HCT116 (cell line): ENCODE measurements around the gene GARIN5A. TPM values are rescaled to one million over a fixed set of nuclear protein-coding genes. Genes with fewer than 3 reads are reported as not detected.
"Not testable (repeated sequence)": the region's sequence is repeated elsewhere in the genome, so short reads cannot be mapped to it uniquely, and the experiment has no call there.

Experiments
- ATAC-seq: fragments of 200-7000 bp; cut with Tn5 transposase; 2 replicates; pipeline ENCODE4 v1.9.1; 2020; ENCODE audit warnings: mild to moderate bottlenecking, moderate library complexity
- BruUV-seq: library from RNA; stranded (reverse); fragments of 400-500 nt; replicated peaks from 2 replicates; lab custom pipeline; 2021; lab: Mats Ljungman, UMichigan
- CTCF ChIA-PET: fragments of 300-600 bp; sonication (Branson Sonifier 250); formaldehyde crosslinking; loops from one replicate; lab custom pipeline; 2021; ENCODE audit warnings: antibody characterized with exemption; lab: Charles Lee
- POLR2A ChIA-PET: fragments of 300-600, 350-600 bp; sonication (Branson Sonifier 250); formaldehyde crosslinking; loops from one replicate; lab custom pipeline; 2021; ENCODE audit warnings: antibody characterized with exemption; lab: Charles Lee
- RAD21 ChIA-PET, 2 experiments: fragments of 300-600 bp; sonication (Branson Sonifier 250); formaldehyde crosslinking; loops; one replicate each; lab custom pipeline; 2023; ENCODE audit warnings: low total read pairs in 2 of 2; ENCODE audit not compliant: uncharacterized antibody in 2 of 2, unreplicated experiment in 2 of 2, low non-redundant PET in 1 of 2; lab: Charles Lee
- DNase-seq: peaks from one replicate; pipeline ENCODE4 v3.0.0-alpha.2; 2010; ENCODE audit warnings: low read depth, low spot score
- H2AFZ ChIP-seq: fragments of 200-600 bp; shearing (Covaris generic), sonication (generic); 2 replicates; pipeline ENCODE4 v1.6.1; 2017; ENCODE audit warnings: low read depth, mixed run types, mixed read lengths, antibody characterized with exemption, low read length; ENCODE audit not compliant: poor library complexity, severe bottlenecking
- H3K27ac ChIP-seq: 2 replicates; pipeline ENCODE4 v1.5.1; 2012; ENCODE audit warnings: low read depth, low read length
- H3K27me3 ChIP-seq: fragments of 200-600 bp; sonication (generic); 2 replicates; pipeline ENCODE4 v1.6.1; 2016; ENCODE audit warnings: mixed run types, low read length, mixed read lengths; ENCODE audit not compliant: insufficient read depth
- H3K36me3 ChIP-seq, 2 experiments: fragments of 200-500 bp in 1 of 2; fragments of 200-600 bp in 1 of 2; sonication (Bioruptor generic) in 1 of 2; sonication (generic) in 1 of 2; 2 replicates each; pipeline versions ENCODE4 v1.5.1 to v1.6.1; 2014 to 2016; ENCODE audit warnings: low read length in 2 of 2, inconsistent platforms in 1 of 2, mixed read lengths in 1 of 2, mixed run types in 1 of 2; ENCODE audit not compliant: insufficient read depth in 2 of 2, control insufficient read depth in 1 of 2
- H3K4me1 ChIP-seq, 2 experiments: fragments of 200-600 bp in 1 of 2; sonication (generic) in 1 of 2; 2 replicates each; pipeline versions ENCODE4 v1.5.1 to v1.6.1; 2012 to 2017; ENCODE audit warnings: low read length in 2 of 2, inconsistent platforms in 1 of 2, mild to moderate bottlenecking in 1 of 2, mixed read lengths in 1 of 2, mixed run types in 1 of 2, moderate library complexity in 1 of 2; ENCODE audit not compliant: insufficient read depth in 2 of 2, control insufficient read depth in 1 of 2
- H3K4me2 ChIP-seq: fragments of 200-600 bp; sonication (generic); 2 replicates; pipeline ENCODE4 v1.6.1; 2017; ENCODE audit warnings: mixed run types, low read length, mixed read lengths
- H3K4me3 ChIP-seq, 2 experiments: fragments of 200-600 bp in 1 of 2; sonication (generic) in 1 of 2; replicated peaks in 1 of 2; 2 replicates each; pipeline ENCODE4 v1.5.1; 2011 to 2016; ENCODE audit warnings: low read length in 2 of 2, control low read depth in 1 of 2, low read depth in 1 of 2, mild to moderate bottlenecking in 1 of 2, mixed read lengths in 1 of 2, mixed run types in 1 of 2
- H3K79me2 ChIP-seq: fragments of 200-600 bp; sonication (generic); 2 replicates; pipeline ENCODE4 v1.6.1; 2017; ENCODE audit warnings: mild to moderate bottlenecking, mixed run types, low read length, moderate library complexity, mixed read lengths; ENCODE audit not compliant: insufficient read depth
- H3K9ac ChIP-seq: fragments of 200-600 bp; sonication (generic); 2 replicates; pipeline ENCODE4 v1.6.1; 2016; ENCODE audit warnings: low read length, mixed read lengths
- H3K9me2 ChIP-seq: fragments of 200-600 bp; sonication (generic), shearing (Covaris generic); 2 replicates; pipeline ENCODE4 v1.6.1; 2017; ENCODE audit warnings: mixed run types, mild to moderate bottlenecking, moderate library complexity; ENCODE audit not compliant: insufficient read depth
- H3K9me3 ChIP-seq, 2 experiments: fragments of 200-500 bp in 1 of 2; fragments of 200-600 bp in 1 of 2; sonication (Bioruptor generic) in 1 of 2; sonication (generic) in 1 of 2; 2 replicates each; pipeline ENCODE4 v1.6.1; 2014 to 2017; ENCODE audit warnings: low read length in 2 of 2, mixed read lengths in 2 of 2, inconsistent platforms in 1 of 2, low read depth in 1 of 2, mild to moderate bottlenecking in 1 of 2, mixed run types in 1 of 2, moderate library complexity in 1 of 2; ENCODE audit not compliant: control insufficient read depth in 1 of 2, insufficient read depth in 1 of 2
- H4K20me1 ChIP-seq: fragments of 200-600 bp; sonication (generic), shearing (Covaris generic); 2 replicates; pipeline ENCODE4 v1.6.1; 2017; ENCODE audit warnings: mixed run types, mild to moderate bottlenecking, moderate library complexity; ENCODE audit not compliant: insufficient read depth
- ATF3 ChIP-seq: IDR thresholded peaks from 2 replicates; pipeline ENCODE4 v1.6.1; 2012
- CEBPB ChIP-seq: IDR thresholded peaks from 2 replicates; pipeline ENCODE4 v1.6.1; 2012; ENCODE audit warnings: low read depth
- CTCF ChIP-seq, 3 experiments: fragments of 200-600 bp in 1 of 3; sonication (generic) in 1 of 3; IDR thresholded peaks in 2 of 3; conservative IDR thresholded peaks in 1 of 3; 2 replicates each; pipeline ENCODE4 v1.5.1; 2012 to 2017; ENCODE audit warnings: low read depth in 2 of 3, low read length in 2 of 3, antibody characterized with exemption in 1 of 3, borderline replicate concordance in 1 of 3, control low read depth in 1 of 3, mild to moderate bottlenecking in 1 of 3, mixed read lengths in 1 of 3, mixed run types in 1 of 3, moderate library complexity in 1 of 3; ENCODE audit not compliant: insufficient read depth in 1 of 3
- EZH2phosphoT487 ChIP-seq: fragments of 200-600 bp; IDR thresholded peaks from 2 replicates; pipeline ENCODE4 v1.6.1; 2018; ENCODE audit warnings: antibody characterized with exemption, borderline replicate concordance
- FOSL1 ChIP-seq: IDR thresholded peaks from 2 replicates; pipeline ENCODE4 v1.6.1; 2012; ENCODE audit warnings: low read depth
- MAX ChIP-seq: IDR thresholded peaks from 2 replicates; pipeline ENCODE4 v1.6.1; 2012
- POLR2A ChIP-seq: IDR thresholded peaks from 2 replicates; pipeline ENCODE4 v1.7.0; 2011; ENCODE audit warnings: borderline replicate concordance; ENCODE audit not compliant: insufficient read depth, insufficient read length; ENCODE audit errors: extremely low read depth
- REST ChIP-seq: IDR thresholded peaks from 2 replicates; pipeline ENCODE4 v1.6.1; 2012; ENCODE audit warnings: low read depth
- SP1 ChIP-seq: IDR thresholded peaks from 2 replicates; pipeline ENCODE4 v1.6.1; 2012; ENCODE audit warnings: low read depth
- YY1 ChIP-seq: IDR thresholded peaks from 2 replicates; pipeline ENCODE4 v1.6.1; 2011; ENCODE audit warnings: low read length, low read depth, moderate library complexity, mild to moderate bottlenecking; ENCODE audit not compliant: insufficient replicate concordance; ENCODE audit errors: extremely low read depth
- ZBTB33 ChIP-seq: IDR thresholded peaks from 2 replicates; pipeline ENCODE4 v1.6.1; 2011; ENCODE audit warnings: mild to moderate bottlenecking, low read length, moderate library complexity; ENCODE audit not compliant: insufficient replicate concordance; ENCODE audit errors: extremely low read depth
- intact Hi-C: fragments of 100-400 bp; cut with micrococcal nuclease; formaldehyde crosslinking; loops from 2 replicates; pipeline ENCODE4 v1.10.0; 2022
- total RNA-seq: library from RNA; stranded (reverse); gene quantifications from one replicate; pipeline ENCODE4 v1.2.1, GENCODE V29; 2021; ENCODE audit not compliant: unreplicated experiment

Gene GARIN5A
- total RNA-seq, 1 experiment from 2014 or later, result 12.2 TPM

GRCh38 chr19:50439130-50439529 is 37.5 kb downstream of the GARIN5A start:
- H3K36me3 ChIP-seq, ATAC-seq, CTCF ChIA-PET, H3K9ac ChIP-seq, H3K9me2 ChIP-seq, RAD21 ChIA-PET, DNase-seq, H2AFZ ChIP-seq, H3K4me2 ChIP-seq, intact Hi-C loops, H3K4me3 ChIP-seq, H3K4me1 ChIP-seq, H3K27me3 ChIP-seq, H4K20me1 ChIP-seq, H3K79me2 ChIP-seq, POLR2A ChIA-PET, H3K9me3 ChIP-seq, H3K27ac ChIP-seq, BruUV-seq: not testable (repeated sequence)

GRCh38 chr19:50437862-50438449 is 38.7 kb downstream of the GARIN5A start:
- Histone ChIP-seq H3K79me2 (no peaks in the 10 kb centered on the region), H4K20me1 (no peaks in the 10 kb centered on the region), H3K27me3 (no peaks in the 10 kb centered on the region), H3K9me3 (no peaks in the 10 kb centered on the region), H3K4me3 (no peak overlapping the region), H3K9ac (no peak overlapping the region), H3K4me2 (no peak overlapping the region), H3K27ac (no peak overlapping the region), H2AFZ (no peak overlapping the region), H3K9me2 (no peaks in the 10 kb centered on the region), H3K36me3 (no peaks in the 10 kb centered on the region), H3K4me1 (peaks cover 0 to 4% of the 10 kb centered on the region in 2 experiments; a peak in 1 of 4 replicates)
- DNase-seq (no peak), ATAC-seq (no peak)
- RAD21 ChIA-PET, result no interaction called here
- CTCF ChIA-PET, result no interaction called here
- no TSS peak for BruUV-seq
- intact Hi-C loops, result no loop called here
- POLR2A ChIA-PET, result no interaction called here
- TF ChIP-seq REST (no peak), ZBTB33 (no peak), ATF3 (no peak), MAX (no peak), CEBPB (no peak), EZH2phosphoT487 (no peak), FOSL1 (no peak), CTCF (IDR thresholded peaks at IDR 0.05 in 2 of 3, conservative IDR thresholded peaks at IDR 0.05 in 1 of 3; ENCODE audit: borderline replicate concordance in 1 of 3, insufficient read depth in 1 of 3, low read depth in 2 of 3, low read length in 2 of 3) (no peak), SP1 (no peak), POLR2A (no peak), YY1 (no peak)
